ENCODE results near the gene SMOC1. TPM values are rescaled to one million over a fixed set of nuclear protein-coding genes. Genes with fewer than 3 reads are reported as not detected.

The SMOC1 gene
- total RNA-seq, 2 donors from 2014 or later = 5.3 to 14.0 TPM

DNA sequence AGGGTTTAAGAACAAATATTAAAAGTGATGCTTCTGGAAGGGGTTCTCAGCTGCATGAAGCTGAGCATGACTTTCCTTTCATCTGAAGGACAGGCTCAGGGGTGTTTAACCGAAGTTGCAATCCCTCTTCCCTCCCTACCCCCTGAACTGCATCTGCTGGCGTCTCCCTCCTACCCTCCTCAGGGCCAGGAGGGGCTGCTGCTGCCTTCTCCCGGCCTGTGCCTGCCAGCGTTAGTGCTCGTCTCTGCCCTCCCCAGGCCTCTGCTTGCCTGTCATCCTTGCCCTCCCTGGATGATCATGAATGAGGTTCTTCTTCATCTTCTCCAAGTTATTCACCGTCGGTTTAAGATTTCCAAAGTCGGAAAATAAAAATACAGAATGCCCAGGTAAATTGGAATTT lies 12.2 kb downstream of the SMOC1 start:
- intact Hi-C loops (cut with DNase I) = no loop called here
- H3K4me1 ChIP-seq = peaks cover 9% of the 10 kb centered on the region
- no peak for TF ChIP-seq POLR2A (IDR thresholded peaks at IDR 0.05)
- TF ChIP-seq, protein P1, sequence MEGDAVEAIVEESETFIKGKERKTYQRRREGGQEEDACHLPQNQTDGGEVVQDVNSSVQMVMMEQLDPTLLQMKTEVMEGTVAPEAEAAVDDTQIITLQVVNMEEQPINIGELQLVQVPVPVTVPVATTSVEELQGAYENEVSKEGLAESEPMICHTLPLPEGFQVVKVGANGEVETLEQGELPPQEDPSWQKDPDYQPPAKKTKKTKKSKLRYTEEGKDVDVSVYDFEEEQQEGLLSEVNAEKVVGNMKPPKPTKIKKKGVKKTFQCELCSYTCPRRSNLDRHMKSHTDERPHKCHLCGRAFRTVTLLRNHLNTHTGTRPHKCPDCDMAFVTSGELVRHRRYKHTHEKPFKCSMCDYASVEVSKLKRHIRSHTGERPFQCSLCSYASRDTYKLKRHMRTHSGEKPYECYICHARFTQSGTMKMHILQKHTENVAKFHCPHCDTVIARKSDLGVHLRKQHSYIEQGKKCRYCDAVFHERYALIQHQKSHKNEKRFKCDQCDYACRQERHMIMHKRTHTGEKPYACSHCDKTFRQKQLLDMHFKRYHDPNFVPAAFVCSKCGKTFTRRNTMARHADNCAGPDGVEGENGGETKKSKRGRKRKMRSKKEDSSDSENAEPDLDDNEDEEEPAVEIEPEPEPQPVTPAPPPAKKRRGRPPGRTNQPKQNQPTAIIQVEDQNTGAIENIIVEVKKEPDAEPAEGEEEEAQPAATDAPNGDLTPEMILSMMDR (IDR thresholded peaks at IDR 0.05) = no peak
- 68 to 78% methylated on average over 8 of the region's 8 CpGs for WGBS, 2 donors
- no peak overlapping the region for H3K27ac ChIP-seq
- H3K4me3 ChIP-seq = no peak overlapping the region
- H3K36me3 ChIP-seq (replicated peaks in 1 of 2; ENCODE audit: insufficient read depth in 1 of 2, low read depth in 2 of 2) = no peaks in the 10 kb centered on the region
- no peaks in the 10 kb centered on the region for H3K27me3 ChIP-seq
- DNase-seq = no peak
- no peak for ATAC-seq
- no peaks in the 10 kb centered on the region for H3K9me3 ChIP-seq

DNA sequence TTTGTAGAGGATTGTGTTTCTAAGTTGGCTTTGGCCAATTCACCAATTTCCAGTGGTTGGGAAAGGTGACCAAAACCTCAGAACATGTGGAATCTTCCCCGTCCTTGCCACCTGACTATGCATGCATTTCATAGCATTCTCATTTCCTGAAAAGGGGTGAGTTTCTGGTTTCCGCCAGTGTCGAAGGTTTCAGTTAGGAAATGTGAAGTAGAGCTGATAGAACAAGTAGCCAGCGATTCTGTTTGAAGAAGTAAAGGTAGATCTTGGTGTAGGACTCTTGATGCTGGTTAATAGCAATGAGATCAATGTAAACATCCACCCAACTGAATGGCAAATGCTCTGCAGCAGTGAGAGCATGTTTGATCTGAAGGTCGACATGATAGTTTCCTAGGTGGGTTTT lies 15.9 kb downstream of the SMOC1 start:
- no peaks in the 10 kb centered on the region for H3K36me3 ChIP-seq (replicated peaks in 1 of 2; ENCODE audit: insufficient read depth in 1 of 2, low read depth in 2 of 2)
- whole genome bisulfite sequencing, 2 donors = 66 to 77% methylated on average over 5 of the region's 5 CpGs
- intact Hi-C loops (cut with DNase I) = no loop called here
- H3K27me3 ChIP-seq = no peaks in the 10 kb centered on the region
- H3K4me1 ChIP-seq = no peaks in the 10 kb centered on the region
- ATAC-seq (no peak), DNase-seq (no peak)
- H3K9me3 ChIP-seq = no peaks in the 10 kb centered on the region
- TF ChIP-seq, protein P1 (IDR thresholded peaks at IDR 0.05) = no peak
- TF ChIP-seq POLR2A (IDR thresholded peaks at IDR 0.05) = no peak
- H3K4me3 ChIP-seq = no peak overlapping the region
- H3K27ac ChIP-seq = no peak overlapping the region

DNA sequence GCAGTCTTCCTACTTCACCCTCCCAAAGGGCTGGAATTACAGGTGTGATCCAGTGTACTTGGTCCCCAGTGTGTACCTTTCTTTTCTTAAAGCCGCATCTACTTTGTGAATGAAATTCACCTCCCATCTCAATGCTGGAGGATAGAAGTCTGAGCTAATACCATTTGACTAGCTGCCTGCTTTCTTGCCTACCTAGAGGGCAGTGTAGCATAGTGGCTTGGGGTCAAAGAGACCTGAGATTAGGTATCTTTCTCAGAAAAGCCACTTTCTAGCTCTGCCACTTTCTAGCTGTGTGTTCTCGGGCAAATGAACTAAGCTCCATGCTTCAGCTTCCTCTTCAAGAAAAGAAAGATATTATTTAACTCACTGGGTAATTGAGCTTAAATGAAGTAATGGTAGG lies 16.9 kb downstream of the SMOC1 start:
- no peak for DNase-seq
- Histone ChIP-seq H3K9me3 (no peaks in the 10 kb centered on the region), H3K4me3 (no peak overlapping the region), H3K27me3 (no peaks in the 10 kb centered on the region), H3K4me1 (no peaks in the 10 kb centered on the region), H3K36me3 (replicated peaks in 1 of 2; ENCODE audit: insufficient read depth in 1 of 2, low read depth in 2 of 2) (no peaks in the 10 kb centered on the region), H3K27ac (no peak overlapping the region)
- no peak for ATAC-seq
- WGBS, 2 donors = 97 to 100% methylated on average over 2 of the region's 2 CpGs
- intact Hi-C loops (cut with DNase I) = no loop called here
- no peak for TF ChIP-seq POLR2A (IDR thresholded peaks at IDR 0.05)
- TF ChIP-seq, protein P1 (IDR thresholded peaks at IDR 0.05) = no peak

DNA sequence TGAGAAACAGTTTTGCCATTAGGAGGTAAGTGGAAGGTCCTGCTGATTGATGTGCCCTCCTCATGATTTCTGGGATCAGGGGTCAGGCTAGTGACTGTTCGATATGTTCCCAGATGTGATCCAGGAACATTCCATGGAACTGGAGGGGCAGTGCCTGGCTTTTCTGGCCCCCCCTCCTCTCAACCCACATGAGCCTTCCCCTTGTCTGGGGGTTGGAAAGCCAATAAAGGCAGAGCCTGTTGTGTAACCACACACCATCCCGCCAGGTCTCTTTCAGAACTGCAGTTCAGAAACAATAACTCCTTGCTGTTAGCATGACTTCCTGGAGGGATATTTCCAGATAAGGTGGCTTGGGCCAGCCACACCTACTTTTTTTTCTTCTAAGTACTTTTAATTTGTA lies 17.8 kb downstream of the SMOC1 start:
- H3K27me3 ChIP-seq = no peaks in the 10 kb centered on the region
- H3K4me3 ChIP-seq = no peak overlapping the region
- H3K4me1 ChIP-seq = no peaks in the 10 kb centered on the region
- no peak overlapping the region for H3K27ac ChIP-seq
- WGBS, 2 donors = 88 to 91% methylated on average over 2 of the region's 2 CpGs
- ATAC-seq (no peak), DNase-seq (no peak)
- no peaks in the 10 kb centered on the region for H3K36me3 ChIP-seq (replicated peaks in 1 of 2; ENCODE audit: insufficient read depth in 1 of 2, low read depth in 2 of 2)
- TF ChIP-seq, protein P1 (IDR thresholded peaks at IDR 0.05) = no peak
- TF ChIP-seq POLR2A (IDR thresholded peaks at IDR 0.05) = no peak
- H3K9me3 ChIP-seq = no peaks in the 10 kb centered on the region
- intact Hi-C loops (cut with DNase I) = no loop called here

DNA sequence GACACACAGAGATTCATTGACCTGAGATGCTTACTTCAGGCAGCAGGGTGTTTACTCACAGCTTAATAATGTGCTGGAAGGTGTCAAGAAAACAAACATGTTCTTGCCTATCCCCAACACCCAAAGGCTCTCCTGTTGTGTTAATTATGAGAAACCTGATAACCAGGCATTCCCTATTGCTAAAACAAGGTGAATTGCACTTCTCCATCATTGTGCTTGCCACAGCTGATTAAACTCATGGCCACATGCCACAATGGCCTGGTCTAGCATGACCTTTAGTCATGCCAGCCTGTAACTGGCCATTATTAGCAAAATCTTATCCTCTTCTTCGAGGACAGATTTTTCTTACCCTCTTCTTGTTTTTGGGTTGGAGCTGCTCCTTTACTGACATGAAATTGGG lies 21.4 kb downstream of the SMOC1 start:
- intact Hi-C loops (cut with DNase I) = no loop called here
- TF ChIP-seq, protein P1 (IDR thresholded peaks at IDR 0.05) = no peak
- TF ChIP-seq POLR2A (IDR thresholded peaks at IDR 0.05) = no peak
- Histone ChIP-seq H3K9me3 (no peaks in the 10 kb centered on the region), H3K27ac (no peak overlapping the region), H3K4me3 (no peak overlapping the region), H3K27me3 (no peaks in the 10 kb centered on the region), H3K36me3 (replicated peaks in 1 of 2; ENCODE audit: insufficient read depth in 1 of 2, low read depth in 2 of 2) (no peaks in the 10 kb centered on the region), H3K4me1 (no peaks in the 10 kb centered on the region)
- 33 to 43% methylated on average over 1 of the region's 1 CpG for WGBS, 2 donors
- no peak for ATAC-seq
- no peak for DNase-seq

Measured in body of pancreas (tissue), 4 donors.